Peyer's patch (tissue), 4 donors: ENCODE results near the gene CPNE7. TPM values are rescaled to one million over a fixed set of nuclear protein-coding genes. Genes with fewer than 3 reads are reported as not detected.

Source experiments
- DNase-seq, 3 donors: peaks; one replicate each; pipeline ENCODE4 v3.0.0-alpha.2; 2017 to 2019
- H3K27ac ChIP-seq, 4 donors: fragments of 200-600 bp; sonication (generic); one replicate each; pipeline ENCODE4 v1.5.1; 2016 to 2019
- H3K27me3 ChIP-seq, 2 donors: fragments of 200-600 bp; sonication (generic); one replicate each; pipeline ENCODE4 v1.5.1; 2019
- H3K36me3 ChIP-seq, 3 donors: fragments of 200-600 bp; sonication (generic); one replicate each; pipeline ENCODE4 v1.5.1; 2016 to 2019
- H3K4me1 ChIP-seq, 4 donors: fragments of 200-600 bp; sonication (generic); one replicate each; pipeline ENCODE4 v1.5.1; 2016 to 2019
- H3K4me3 ChIP-seq, 4 donors: fragments of 200-600 bp; sonication (generic); 1 replicate in 3 of 4; 2 replicates in 1 of 4; pipeline ENCODE4 v1.5.1; 2016 to 2019; ENCODE audit warnings: mild to moderate bottlenecking in 1 of 4
- H3K9me3 ChIP-seq, 4 donors: fragments of 200-600 bp; sonication (generic); one replicate each; pipeline ENCODE4 v1.5.1; 2016 to 2019; ENCODE audit warnings: mild to moderate bottlenecking in 1 of 4
- CTCF ChIP-seq, 6 experiments: fragments of 450-650 bp in 4 of 6; fragments of 200-600 bp in 2 of 6; sonication (generic) in 1 of 6; IDR thresholded peaks; one replicate each; pipeline ENCODE4 v1.5.1; 2017 to 2019; ENCODE audit warnings: antibody characterized with exemption in 6 of 6, mild to moderate bottlenecking in 3 of 6, moderate library complexity in 1 of 6
- POLR2A ChIP-seq, 2 donors: fragments of 450-650 bp; IDR thresholded peaks; one replicate each; pipeline ENCODE4 v1.5.1; 2017; ENCODE audit warnings: antibody characterized with exemption in 2 of 2, mild to moderate bottlenecking in 2 of 2, moderate library complexity in 2 of 2
- total RNA-seq, 4 donors: library from RNA; depleted of rRNA; stranded (reverse); fragments of >200 nt; gene quantifications; one replicate each; pipeline ENCODE4 v1.1.0, GENCODE V29; 2016

The CPNE7 gene
- total RNA-seq, 4 donors from 2014 or later = 7.4 to 48.7 (median 13.5) TPM

DNA sequence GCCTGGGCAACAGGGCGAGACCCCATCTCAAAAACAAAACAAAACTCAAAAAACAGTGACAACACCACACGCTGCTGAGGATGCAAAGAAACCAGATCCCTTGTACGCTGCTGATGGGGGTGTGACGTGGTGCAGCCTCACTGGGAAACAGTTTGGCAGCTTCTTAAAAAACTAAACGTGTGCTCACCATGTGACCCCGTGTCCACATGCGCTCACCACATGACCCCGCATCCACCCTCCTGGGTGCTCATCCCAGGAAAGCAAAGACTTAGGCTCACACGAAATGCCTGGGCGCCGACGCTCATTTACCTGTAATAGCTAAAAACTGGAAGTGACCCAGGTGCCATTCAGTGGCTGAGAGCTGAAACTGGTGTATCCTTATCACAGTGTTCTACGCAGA, 35.0 kb upstream of the CPNE7 start:
- H3K9me3 ChIP-seq = no peaks in the 10 kb centered on the region
- no peak overlapping the region for H3K27ac ChIP-seq
- H3K36me3 ChIP-seq = peaks cover 0 to 54% (median 0%) of the 10 kb centered on the region in 3 donors
- H3K4me1 ChIP-seq = peaks cover 0 to 19% (median under 1%) of the 10 kb centered on the region in 4 donors
- no peaks in the 10 kb centered on the region for H3K27me3 ChIP-seq
- H3K4me3 ChIP-seq = no peak overlapping the region
- TF ChIP-seq POLR2A (IDR thresholded peaks at IDR 0.05) (no peak), CTCF (IDR thresholded peaks at IDR 0.05) (no peak)
- DNase-seq = no peak

DNA sequence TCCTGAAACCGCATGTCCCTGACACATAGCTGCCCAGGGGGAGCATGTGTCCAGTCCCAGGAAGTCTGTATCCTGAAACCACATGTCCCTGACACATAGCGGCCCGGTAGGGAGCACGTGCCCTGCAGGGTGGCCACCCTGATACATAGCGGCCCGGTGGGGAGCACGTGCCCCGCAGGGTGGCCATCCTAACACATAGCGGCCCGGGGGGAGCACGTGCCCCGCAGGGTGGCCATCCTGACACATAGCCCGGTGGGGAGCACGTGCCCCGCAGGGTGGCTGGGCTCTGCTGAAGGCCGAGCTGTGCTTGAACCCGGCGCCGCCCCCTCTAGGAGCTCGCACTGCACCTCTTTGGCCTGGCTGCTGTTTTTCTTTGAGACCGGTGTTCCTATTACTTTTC, 33.8 kb upstream of the CPNE7 start:
- DNase-seq = no peak
- Histone ChIP-seq H3K4me3 (no peak overlapping the region), H3K27me3 (no peaks in the 10 kb centered on the region), H3K27ac (no peak overlapping the region), H3K4me1 (peaks cover 0 to 19% (median 0%) of the 10 kb centered on the region in 4 donors), H3K9me3 (no peaks in the 10 kb centered on the region), H3K36me3 (peaks cover 0 to 58% (median 0%) of the 10 kb centered on the region in 3 donors)
- no peak for TF ChIP-seq CTCF (IDR thresholded peaks at IDR 0.05)
- TF ChIP-seq POLR2A (IDR thresholded peaks at IDR 0.05) = no peak

DNA sequence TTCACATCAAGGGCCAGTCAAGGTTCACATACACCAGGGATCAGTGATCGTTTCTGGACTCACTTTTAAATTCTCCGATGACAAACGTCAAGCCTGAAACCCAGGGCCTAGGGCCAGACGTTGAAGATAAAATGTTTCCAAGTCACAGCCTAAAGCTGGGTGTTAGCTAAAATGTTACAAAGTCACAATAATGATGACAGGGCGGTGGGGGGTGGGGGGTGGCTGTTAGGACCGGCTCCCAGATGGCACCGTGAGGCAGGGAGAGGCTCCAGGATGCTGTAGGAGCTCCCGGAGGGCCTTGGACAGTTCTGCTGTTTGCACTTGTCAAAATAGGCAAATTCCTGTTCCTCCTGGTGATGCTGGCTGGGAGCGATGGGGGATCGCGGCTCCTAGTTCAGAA, 31.4 kb upstream of the CPNE7 start:
- H3K36me3 ChIP-seq = peaks cover 0 to 60% (median 0%) of the 10 kb centered on the region in 3 donors
- no peak for DNase-seq
- no peaks in the 10 kb centered on the region for H3K9me3 ChIP-seq
- TF ChIP-seq CTCF (IDR thresholded peaks at IDR 0.05) (no peak), POLR2A (IDR thresholded peaks at IDR 0.05) (no peak)
- peaks cover 0 to 19% (median 0%) of the 10 kb centered on the region in 4 donors for H3K4me1 ChIP-seq
- H3K27me3 ChIP-seq = no peaks in the 10 kb centered on the region
- no peak overlapping the region for H3K4me3 ChIP-seq
- no peak overlapping the region for H3K27ac ChIP-seq

DNA sequence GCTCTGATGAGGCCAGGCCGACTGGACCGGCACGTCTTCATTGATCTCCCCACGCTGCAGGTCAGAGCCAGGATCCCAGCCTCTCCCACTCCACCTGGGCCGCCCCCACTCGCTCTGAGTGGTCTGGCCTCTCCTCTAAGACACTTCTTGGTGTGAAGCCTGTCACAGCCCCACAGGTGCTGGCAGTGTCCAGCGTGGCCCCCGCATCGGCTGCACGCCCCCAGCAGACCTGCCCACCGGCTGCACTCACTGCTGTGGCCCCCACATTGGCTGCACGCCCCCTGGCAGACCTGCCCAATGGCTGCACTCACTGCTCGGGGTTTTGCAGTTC, 30.9 kb upstream of the CPNE7 start:
- DNase-seq = no peak
- Histone ChIP-seq H3K9me3 (no peaks in the 10 kb centered on the region), H3K4me3 (no peak overlapping the region), H3K4me1 (peaks cover 0 to 19% (median 0%) of the 10 kb centered on the region in 4 donors), H3K27me3 (no peaks in the 10 kb centered on the region), H3K36me3 (peaks cover 0 to 66% (median 0%) of the 10 kb centered on the region in 3 donors), H3K27ac (no peak overlapping the region)
- TF ChIP-seq POLR2A (IDR thresholded peaks at IDR 0.05) = no peak
- TF ChIP-seq CTCF (IDR thresholded peaks at IDR 0.05) = no peak

- Histone ChIP-seq H3K36me3 (peaks cover 0 to 71% (median 0%) of the 10 kb centered on the region in 3 donors), H3K9me3 (no peaks in the 10 kb centered on the region), H3K27ac (peak overlapping the region in 1 of 4 donors; percentile 9), H3K27me3 (no peaks in the 10 kb centered on the region), H3K4me3 (no peak overlapping the region), H3K4me1 (peaks cover 0 to 19% (median 0%) of the 10 kb centered on the region in 4 donors)
- no peak for DNase-seq
- TF ChIP-seq POLR2A (IDR thresholded peaks at IDR 0.05) = no peak
- TF ChIP-seq CTCF (IDR thresholded peaks at IDR 0.05) = no peak
Observed at GRCh38 chr16:89545044-89545830, 30.3 kb upstream of the CPNE7 start.
